A549 (cell line): ENCODE results near the gene KRTAP4-11. TPM values are rescaled to one million over a fixed set of nuclear protein-coding genes. Genes with fewer than 3 reads are reported as not detected.

ENCODE experiments used
- ATAC-seq, 2 experiments: fragments of 200-7000 bp in 1 of 2; fragments of >200 bp in 1 of 2; cut with Nextera tagmentation in 1 of 2; cut with Tn5 transposase in 1 of 2; 3 replicates each; pipeline versions ENCODE4 v1.8.0 to v1.9.1; 2018 to 2020; ENCODE audit warnings: mild to moderate bottlenecking in 1 of 2, moderate library complexity in 1 of 2
- CTCF ChIA-PET: fragments of 300-600 bp; sonication (Branson Sonifier 250); formaldehyde crosslinking; extraction: SDS; loops from one replicate; lab custom pipeline; 2021; ENCODE audit warnings: antibody characterized with exemption, inconsistent platforms; lab: Yijun Ruan, JAX
- POLR2A ChIA-PET: fragments of 350-600 bp; formaldehyde crosslinking; extraction: SDS; loops from one replicate; lab custom pipeline; 2021; ENCODE audit warnings: antibody characterized with exemption, inconsistent platforms; lab: Yijun Ruan, JAX
- DNase-seq, 2 experiments: peaks; one replicate each; pipeline versions ENCODE4 v3.0.0 to v3.0.0-alpha.2; 2011 to 2016; ENCODE audit warnings: low read depth in 1 of 2, low spot score in 1 of 2
- FAIRE-seq: peaks from 2 replicates; lab custom pipeline; 2011; peaks lifted over from hg19 to GRCh38; lab: Jason Lieb, UNC
- H3K27ac ChIP-seq, 2 experiments: fragments of >200 bp; sonication (Bioruptor Twin); formaldehyde crosslinking; 3 replicates each; pipeline ENCODE4 v1.5.1; 2016 to 2017
- H3K4me1 ChIP-seq: fragments of >200 bp; sonication (Bioruptor Twin); formaldehyde crosslinking; 3 replicates; pipeline ENCODE4 v1.6.1; 2016
- H3K4me2 ChIP-seq: fragments of >200 bp; sonication (Bioruptor Twin); formaldehyde crosslinking; 3 replicates; pipeline ENCODE4 v1.6.1; 2016
- H3K4me3 ChIP-seq: fragments of >200 bp; sonication (Bioruptor Twin); formaldehyde crosslinking; 3 replicates; pipeline ENCODE4 v1.5.1; 2016
- H3K9me3 ChIP-seq: fragments of >200 bp; sonication (Bioruptor Twin); formaldehyde crosslinking; 3 replicates; pipeline ENCODE4 v1.6.1; 2016
- CBX2 ChIP-seq: fragments of 200-600 bp; sonication (generic); IDR thresholded peaks from 2 replicates; pipeline ENCODE4 v1.6.1; 2016; ENCODE audit warnings: low read depth, mild to moderate bottlenecking, borderline replicate concordance
- CHD2 ChIP-seq: fragments of 150-350 bp; IDR thresholded peaks from 2 replicates; pipeline ENCODE4 v1.6.1; 2014; ENCODE audit warnings: low read length; ENCODE audit not compliant: partially characterized antibody
- CHD4 ChIP-seq: fragments of 200-600 bp; sonication (generic); IDR thresholded peaks from 2 replicates; pipeline ENCODE4 v1.6.1; 2016; ENCODE audit warnings: antibody characterized with exemption, mild to moderate bottlenecking, borderline replicate concordance
- EHF ChIP-seq: fragments of 250-450 bp; sonication (Bioruptor Pico); IDR thresholded peaks from 2 replicates; pipeline ENCODE4 v1.5.0; 2020; ENCODE audit warnings: mild to moderate bottlenecking
- EHMT2 ChIP-seq: fragments of 200-600 bp; sonication (generic); IDR thresholded peaks from 2 replicates; pipeline ENCODE4 v1.6.1; 2016; ENCODE audit warnings: antibody characterized with exemption, low read depth, mild to moderate bottlenecking, moderate library complexity
- ESRRA ChIP-seq: fragments of 150-350 bp; IDR thresholded peaks from 2 replicates; pipeline ENCODE4 v1.6.1; 2014; ENCODE audit warnings: mild to moderate bottlenecking, low read length, borderline replicate concordance
- FOSL2 ChIP-seq, 2 experiments: fragments of 450-650 bp in 1 of 2; fragments of >200 bp in 1 of 2; sonication (Bioruptor Twin) in 1 of 2; formaldehyde crosslinking; IDR thresholded peaks; 2 replicates each; pipeline versions ENCODE4 v1.5.0 to v1.6.1; 2016 to 2020; ENCODE audit warnings: mild to moderate bottlenecking in 1 of 2, moderate library complexity in 1 of 2
- GATA3 ChIP-seq: IDR thresholded peaks from 2 replicates; pipeline ENCODE4 v1.6.1; 2012; ENCODE audit warnings: borderline replicate concordance
- HDAC2 ChIP-seq: fragments of 200-600 bp; sonication (generic); IDR thresholded peaks from 2 replicates; pipeline ENCODE4 v1.6.1; 2016
- HEYL ChIP-seq: fragments of 250-450 bp; sonication (Bioruptor Pico); IDR thresholded peaks from 2 replicates; pipeline ENCODE4 v1.8.0; 2021; ENCODE audit warnings: mild to moderate bottlenecking, moderate library complexity
- JUN ChIP-seq, 2 experiments: fragments of >200 bp; sonication (Bioruptor Twin); formaldehyde crosslinking; IDR thresholded peaks; 2 replicates in 1 of 2; 3 replicates in 1 of 2; pipeline ENCODE4 v1.6.1; 2016 to 2017
- JUNB ChIP-seq: fragments of >200 bp; sonication (Bioruptor Twin); formaldehyde crosslinking; IDR thresholded peaks from 2 replicates; pipeline ENCODE4 v1.6.1; 2016
- MAFK ChIP-seq: fragments of 450-650 bp; IDR thresholded peaks from 2 replicates; pipeline ENCODE4 v1.6.1; 2014; ENCODE audit not compliant: partially characterized antibody
- MAZ ChIP-seq: fragments of 150-350 bp; IDR thresholded peaks from 2 replicates; pipeline ENCODE4 v1.6.1; 2014; ENCODE audit warnings: antibody characterized with exemption, low read depth, low read length, borderline replicate concordance
- NPAS2 ChIP-seq: fragments of 250-450 bp; sonication (Bioruptor Pico); IDR thresholded peaks from 2 replicates; pipeline ENCODE4 v1.8.0; 2022; ENCODE audit warnings: mild to moderate bottlenecking, moderate library complexity, borderline replicate concordance
- NR3C1 ChIP-seq: fragments of >200 bp; sonication (Bioruptor Twin); formaldehyde crosslinking; IDR thresholded peaks from 3 replicates; pipeline ENCODE4 v1.6.1; 2017
- POLR2A ChIP-seq: IDR thresholded peaks from 2 replicates; pipeline ENCODE4 v1.6.1; 2012; ENCODE audit warnings: mild to moderate bottlenecking, low read length
- POLR2AphosphoS2 ChIP-seq: conservative IDR thresholded peaks from 2 replicates; pipeline ENCODE4 v1.6.1; 2012; ENCODE audit warnings: low read length, improper control_type of control experiment, inconsistent platforms
- RFX5 ChIP-seq: fragments of 450-650 bp; IDR thresholded peaks from 2 replicates; pipeline ENCODE4 v1.7.1; 2014; ENCODE audit warnings: antibody characterized with exemption, mild to moderate bottlenecking, moderate library complexity
- SREBF2 ChIP-seq: fragments of 450-650 bp; IDR thresholded peaks from 2 replicates; pipeline ENCODE4 v1.6.1; 2014; ENCODE audit warnings: mild to moderate bottlenecking, moderate library complexity
- TFCP2L1 ChIP-seq: fragments of 250-450 bp; sonication (Bioruptor Pico); IDR thresholded peaks from 2 replicates; pipeline ENCODE4 v1.5.0; 2021; ENCODE audit warnings: mild to moderate bottlenecking
- ZFP36 ChIP-seq: fragments of 450-650 bp; IDR thresholded peaks from 2 replicates; pipeline ENCODE4 v1.6.1; 2014; ENCODE audit warnings: borderline replicate concordance; ENCODE audit not compliant: partially characterized antibody
- ZSCAN20 ChIP-seq: fragments of 250-450 bp; sonication (Bioruptor Pico); IDR thresholded peaks from 2 replicates; pipeline ENCODE4 v1.8.0; 2022; ENCODE audit warnings: mild to moderate bottlenecking, moderate library complexity
- WGBS: methylation state at CpG from one replicate; pipeline ENCODE4 v1.1.6; 2017; ENCODE audit errors: missing lambda C conversion rate; 5-methylcytosine and 5-hydroxymethylcytosine counted together
- polyA plus RNA-seq, 4 experiments: library from polyadenylated mRNA; depleted of rRNA in 3 of 4; stranded (reverse); fragments of >200 nt; fragmentation: RNase III in 1 of 4; extraction: RNeasy Plus Mini Kit Qiagen cat#74134 plus additional on column Dnase treatment in 1 of 4; gene quantifications; 2 replicates in 3 of 4; 3 replicates in 1 of 4; pipeline ENCODE4 v1.2.3, GENCODE V29; 2011 to 2017
- TF ChIP-seq, protein P1 (sequence below): IDR thresholded peaks from 2 replicates; pipeline ENCODE4 v1.6.1; 2012
- TF ChIP-seq, protein P2 (sequence below): fragments of 450-650 bp; IDR thresholded peaks from 2 replicates; pipeline ENCODE4 v1.6.1; 2014; ENCODE audit warnings: antibody characterized with exemption
- TF ChIP-seq, protein P3 (sequence below): fragments of 250-450 bp; sonication (Bioruptor Pico); IDR thresholded peaks from 2 replicates; pipeline ENCODE4 v1.5.0; 2020; ENCODE audit warnings: low read depth, mild to moderate bottlenecking, moderate library complexity
- TF ChIP-seq, protein P4 (sequence below): fragments of 150-350 bp; IDR thresholded peaks from 2 replicates; pipeline ENCODE4 v1.6.1; 2014; ENCODE audit warnings: low read depth, mild to moderate bottlenecking, low read length

The KRTAP4-11 gene
- polyA plus RNA-seq, 2 of the 4 experiments (the other 2 are of a cell fraction) = not detected

DNA sequence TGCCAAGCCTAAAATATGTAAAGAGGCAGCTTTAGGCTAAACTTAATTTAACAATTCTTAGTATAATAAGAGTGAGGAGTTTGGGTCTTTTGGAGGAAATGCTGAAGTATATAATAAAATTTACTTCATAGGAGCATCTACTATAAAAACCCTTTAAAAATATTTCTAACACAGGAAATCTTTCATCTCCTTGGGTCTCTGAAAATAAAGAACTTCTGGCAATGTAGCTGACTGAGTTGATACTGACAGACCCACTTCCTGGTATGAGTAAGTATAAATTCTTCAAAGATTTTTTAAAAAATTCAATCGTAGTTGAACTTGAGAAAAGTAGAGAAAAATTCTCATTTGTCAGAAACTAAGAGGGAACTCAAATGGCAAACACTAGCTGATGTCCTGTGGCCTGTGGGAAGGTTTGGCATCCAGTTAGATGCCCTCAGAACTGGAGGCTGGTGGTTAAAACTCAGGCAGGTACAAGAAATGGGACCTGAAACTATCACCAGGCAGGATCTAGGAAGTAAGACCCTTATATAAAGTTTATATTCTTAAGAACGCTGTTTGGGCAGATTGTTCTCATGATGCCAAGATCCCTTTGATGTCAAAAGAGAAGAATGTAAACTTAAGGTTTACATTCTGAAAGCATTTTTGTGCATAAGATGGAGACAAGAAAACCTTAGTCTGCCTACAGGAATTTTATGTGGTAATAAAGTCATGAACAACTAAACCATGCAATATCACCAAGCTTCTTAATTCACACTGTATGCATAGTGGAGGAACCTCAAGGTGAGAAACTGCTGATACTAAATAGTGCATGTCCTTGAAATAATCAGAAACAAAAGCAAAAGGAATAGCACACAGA, 15.9 kb upstream of the KRTAP4-11 start:
- CTCF ChIA-PET = interaction anchor here (0.7 kb wide), 1 partner anchor 11 kb away, joined by 3 read pairs; no protein-coding TSS in a partner anchor
- POLR2A ChIA-PET = no interaction called here
- WGBS = 52% methylated on average over 2 of the region's 2 CpGs
- Histone ChIP-seq H3K4me1 (0 out of 3 replicates have a peak, but pooled peaks cover 6% of the 10 kb centered on the region), H3K9me3 (no peaks in the 10 kb centered on the region), H3K4me2 (no peak overlapping the region), H3K27ac (no peak overlapping the region), H3K4me3 (no peak overlapping the region)
- FAIRE-seq (peak; percentile 28), ATAC-seq (no peak), DNase-seq (no peak)
- TF ChIP-seq SREBF2 = no peak
- no peak for TF ChIP-seq EHMT2
- TF ChIP-seq, protein P1, sequence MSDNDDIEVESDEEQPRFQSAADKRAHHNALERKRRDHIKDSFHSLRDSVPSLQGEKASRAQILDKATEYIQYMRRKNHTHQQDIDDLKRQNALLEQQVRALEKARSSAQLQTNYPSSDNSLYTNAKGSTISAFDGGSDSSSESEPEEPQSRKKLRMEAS = no peak
- no peak for TF ChIP-seq GATA3
- no peak for TF ChIP-seq ZFP36
- TF ChIP-seq CHD2 = no peak
- TF ChIP-seq, protein P2, sequence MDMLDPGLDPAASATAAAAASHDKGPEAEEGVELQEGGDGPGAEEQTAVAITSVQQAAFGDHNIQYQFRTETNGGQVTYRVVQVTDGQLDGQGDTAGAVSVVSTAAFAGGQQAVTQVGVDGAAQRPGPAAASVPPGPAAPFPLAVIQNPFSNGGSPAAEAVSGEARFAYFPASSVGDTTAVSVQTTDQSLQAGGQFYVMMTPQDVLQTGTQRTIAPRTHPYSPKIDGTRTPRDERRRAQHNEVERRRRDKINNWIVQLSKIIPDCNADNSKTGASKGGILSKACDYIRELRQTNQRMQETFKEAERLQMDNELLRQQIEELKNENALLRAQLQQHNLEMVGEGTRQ = no peak
- no peak for TF ChIP-seq HDAC2

DNA sequence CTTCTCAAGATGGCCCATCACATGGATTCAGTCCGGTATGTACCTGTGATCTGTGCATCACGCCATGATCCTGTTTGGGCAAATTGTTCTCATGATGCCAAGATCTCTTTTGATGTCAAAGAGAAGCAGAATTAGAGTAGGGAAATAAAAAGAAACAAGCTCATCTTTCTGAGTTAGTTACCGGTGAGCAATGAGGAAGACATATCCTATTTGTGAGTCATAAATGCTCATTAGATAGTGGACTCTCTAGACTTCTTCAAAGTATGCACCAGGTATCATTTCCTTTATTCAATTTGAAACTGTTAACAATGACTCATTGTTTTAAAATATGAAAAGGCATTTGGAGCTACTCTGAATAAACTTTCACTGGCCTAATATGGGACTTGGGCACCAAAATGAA, 13.8 kb upstream of the KRTAP4-11 start:
- DNase-seq (peak in 1 of 2 experiments; percentile 27), FAIRE-seq (peak; percentile 97)
- no peaks in the 10 kb centered on the region for H3K9me3 ChIP-seq
- ChIA-PET CTCF (interaction anchor here (1.0 kb wide), 1 partner anchor 190 kb away, joined by 3 read pairs; no protein-coding TSS in a partner anchor), POLR2A (no interaction called here)
- H3K27ac ChIP-seq = peak overlapping the region in 1 of 2 experiments; percentile 1; a peak in 1 of 6 replicates
- 56% methylated on average over 3 of the region's 3 CpGs for WGBS
- H3K4me2 ChIP-seq = 0 out of 3 replicates have a peak overlapping the region, but pooled peaks have one; percentile 7
- H3K4me1 ChIP-seq = 0 out of 3 replicates have a peak, but pooled peaks cover 6% of the 10 kb centered on the region
- no peak overlapping the region for H3K4me3 ChIP-seq
- TF ChIP-seq, protein P3, sequence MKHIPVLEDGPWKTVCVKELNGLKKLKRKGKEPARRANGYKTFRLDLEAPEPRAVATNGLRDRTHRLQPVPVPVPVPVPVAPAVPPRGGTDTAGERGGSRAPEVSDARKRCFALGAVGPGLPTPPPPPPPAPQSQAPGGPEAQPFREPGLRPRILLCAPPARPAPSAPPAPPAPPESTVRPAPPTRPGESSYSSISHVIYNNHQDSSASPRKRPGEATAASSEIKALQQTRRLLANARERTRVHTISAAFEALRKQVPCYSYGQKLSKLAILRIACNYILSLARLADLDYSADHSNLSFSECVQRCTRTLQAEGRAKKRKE = no peak
- TF ChIP-seq HEYL (CRISPR knock-in tag) (no peak), MAZ (no peak), JUN (IDR thresholded peaks at IDR 0.05) (no peak), FOSL2 (IDR thresholded peaks at IDR 0.05) (peak; percentile 49; the same call in 1 of the 2 replicates), FOSL2 (CRISPR knock-in tag; IDR thresholded peaks at IDR 0.05) (peak; percentile 75), JUNB (peak; percentile 60; the same call in 1 of the 2 replicates), RFX5 (no peak)
- TF ChIP-seq, all 56 proteins: peak for 2
- no peak; a peak in 1 of 6 replicates for ATAC-seq

DNA sequence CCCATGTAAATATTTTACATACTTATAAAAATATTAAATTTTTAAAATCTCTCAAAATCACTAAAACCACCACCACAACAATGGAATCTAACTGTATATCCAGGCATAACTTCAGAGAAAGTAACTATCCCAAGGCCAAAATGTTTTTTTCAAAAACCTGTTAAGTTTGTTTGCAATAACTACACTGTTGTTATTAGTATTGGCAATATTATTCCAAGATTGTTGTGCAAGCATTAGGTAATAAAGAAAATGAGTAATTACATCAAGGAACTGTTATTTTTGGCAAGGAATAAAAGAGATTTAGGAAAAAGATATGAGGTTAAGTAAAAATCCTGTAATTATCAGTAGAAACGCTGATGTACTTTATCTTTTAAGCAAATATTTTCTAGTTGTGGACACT, 9.2 kb upstream of the KRTAP4-11 start:
- FAIRE-seq (peak; percentile 92), DNase-seq (no peak), ATAC-seq (no peak)
- H3K27ac ChIP-seq = no peak overlapping the region
- CTCF ChIA-PET = no interaction called here
- H3K9me3 ChIP-seq = no peaks in the 10 kb centered on the region
- no peak overlapping the region for H3K4me3 ChIP-seq
- H3K4me2 ChIP-seq = no peak overlapping the region
- H3K4me1 ChIP-seq = 0 out of 3 replicates have a peak, but pooled peaks cover 6% of the 10 kb centered on the region
- POLR2A ChIA-PET = no interaction called here
- WGBS = 85% methylated on average over 1 of the region's 1 CpG
- TF ChIP-seq EHF (CRISPR knock-in tag) (no peak), ESRRA (no peak), NPAS2 (CRISPR knock-in tag) (no peak), MAFK (no peak), TFCP2L1 (CRISPR knock-in tag) (no peak), ZSCAN20 (CRISPR knock-in tag) (no peak), CHD4 (no peak), POLR2AphosphoS2 (no peak), POLR2A (no peak), CBX2 (no peak), HDAC2 (no peak), NR3C1 (no peak)
- TF ChIP-seq, protein P4, sequence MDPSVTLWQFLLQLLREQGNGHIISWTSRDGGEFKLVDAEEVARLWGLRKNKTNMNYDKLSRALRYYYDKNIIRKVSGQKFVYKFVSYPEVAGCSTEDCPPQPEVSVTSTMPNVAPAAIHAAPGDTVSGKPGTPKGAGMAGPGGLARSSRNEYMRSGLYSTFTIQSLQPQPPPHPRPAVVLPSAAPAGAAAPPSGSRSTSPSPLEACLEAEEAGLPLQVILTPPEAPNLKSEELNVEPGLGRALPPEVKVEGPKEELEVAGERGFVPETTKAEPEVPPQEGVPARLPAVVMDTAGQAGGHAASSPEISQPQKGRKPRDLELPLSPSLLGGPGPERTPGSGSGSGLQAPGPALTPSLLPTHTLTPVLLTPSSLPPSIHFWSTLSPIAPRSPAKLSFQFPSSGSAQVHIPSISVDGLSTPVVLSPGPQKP = no peak
- TF ChIP-seq, protein P3 = no peak
